GM21529 (cell line): Measurements from ENCODE around the gene CNBD2.
"Not testable (repeated sequence)": the region's sequence is repeated elsewhere in the genome, so short reads cannot be mapped to it uniquely, and the experiment has no call there.

ENCODE experiments used
- ATAC-seq: cut with Tn5 transposase; IDR thresholded peaks from one replicate; pipeline ENCODE4 v1.9.1; 2021; ENCODE audit not compliant: unreplicated experiment

CNBD2 gene

GRCh38 chr20:36018208-36018988, 50.0 kb downstream of the CNBD2 start:
- no peak for ATAC-seq

DNA sequence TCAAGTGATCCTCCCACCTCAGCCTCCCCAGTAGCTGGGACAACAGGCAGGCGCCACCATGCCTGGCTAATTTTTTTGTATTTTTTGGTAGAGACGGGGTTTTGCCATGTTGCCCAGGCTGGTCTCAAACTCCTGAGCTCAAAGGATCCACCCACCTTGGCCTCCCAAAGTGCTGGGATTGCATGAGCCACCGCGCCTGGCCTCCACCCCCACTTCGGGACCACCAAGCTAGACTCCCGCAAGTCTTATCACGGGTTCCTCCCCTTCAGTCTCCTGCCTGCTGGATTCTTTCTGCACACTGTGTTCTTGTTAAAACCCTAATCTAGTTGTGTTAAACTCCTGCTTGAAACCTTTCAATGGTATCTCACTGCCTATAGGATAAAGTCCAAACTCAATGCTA, 57.7 kb downstream of the CNBD2 start:
- ATAC-seq = not testable (repeated sequence)

- no peak for ATAC-seq
Measured at GRCh38 chr20:36028106-36028808, 59.9 kb downstream of the CNBD2 start.

DNA sequence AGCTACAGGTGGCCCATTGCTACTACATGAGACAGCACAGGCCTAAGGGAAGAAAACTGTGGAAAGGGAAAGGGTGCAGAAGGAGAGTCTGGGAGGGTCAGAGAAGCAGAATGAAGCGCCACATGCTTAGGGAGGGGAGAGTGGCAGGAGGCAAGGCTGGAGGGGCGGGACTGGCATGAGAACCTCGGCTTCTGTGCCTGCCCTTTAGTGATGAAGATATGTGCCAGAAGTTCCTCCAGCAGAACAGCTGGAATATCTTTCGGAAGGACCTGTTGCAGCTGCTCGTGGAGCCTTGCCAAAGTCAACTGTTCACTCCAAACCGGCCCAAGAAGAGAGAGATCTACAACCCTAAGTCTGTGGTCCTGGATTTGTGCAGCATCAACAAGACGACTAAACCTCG, 61.8 kb downstream of the CNBD2 start:
- no peak for ATAC-seq

DNA sequence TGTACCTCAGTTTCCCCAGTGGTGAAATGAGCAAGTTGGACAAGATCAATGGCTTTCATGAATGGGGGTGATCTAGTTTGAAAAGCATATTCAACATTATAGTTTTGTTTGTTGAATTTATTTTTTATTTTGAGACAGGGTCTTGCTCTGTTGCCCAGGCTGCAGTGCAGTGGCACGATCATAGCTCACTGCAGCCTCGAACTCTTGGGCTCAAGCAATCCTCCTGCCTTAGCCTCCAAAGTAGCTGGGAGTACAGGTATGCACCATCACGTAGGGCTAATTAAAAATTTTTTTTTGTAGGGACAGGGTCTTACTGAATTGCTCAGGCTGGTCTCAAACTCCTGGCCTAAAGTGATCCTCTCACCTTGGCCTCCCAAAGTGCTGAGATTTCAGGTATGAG, 63.4 kb downstream of the CNBD2 start:
- no peak for ATAC-seq

- ATAC-seq = no peak
Measured at GRCh38 chr20:36034875-36035274, 66.5 kb downstream of the CNBD2 start.

GRCh38 chr20:36035745-36036144, 67.4 kb downstream of the CNBD2 start:
- ATAC-seq = no peak

DNA sequence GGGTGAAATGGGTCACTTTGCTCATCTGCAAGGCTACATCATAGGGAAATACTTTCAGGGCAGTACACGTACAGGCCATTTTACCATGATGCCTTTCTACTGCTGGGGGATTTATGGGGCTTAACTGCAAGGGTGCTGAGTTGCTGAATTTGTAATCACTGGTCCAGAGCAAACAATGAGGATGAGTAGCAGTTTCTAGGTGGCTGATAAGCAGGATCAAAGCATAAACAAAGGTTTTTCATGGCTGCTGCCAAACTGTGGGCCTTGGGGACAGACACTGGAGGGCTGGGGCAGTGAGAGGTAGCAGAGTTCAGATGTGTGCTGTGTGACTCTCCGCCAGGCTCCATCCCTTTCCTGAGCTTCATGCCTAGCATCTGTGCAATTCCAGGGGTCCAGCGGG, 68.3 kb downstream of the CNBD2 start:
- no peak for ATAC-seq

GRCh38 chr20:36040571-36040970, 72.2 kb downstream of the CNBD2 start:
- no peak for ATAC-seq

DNA sequence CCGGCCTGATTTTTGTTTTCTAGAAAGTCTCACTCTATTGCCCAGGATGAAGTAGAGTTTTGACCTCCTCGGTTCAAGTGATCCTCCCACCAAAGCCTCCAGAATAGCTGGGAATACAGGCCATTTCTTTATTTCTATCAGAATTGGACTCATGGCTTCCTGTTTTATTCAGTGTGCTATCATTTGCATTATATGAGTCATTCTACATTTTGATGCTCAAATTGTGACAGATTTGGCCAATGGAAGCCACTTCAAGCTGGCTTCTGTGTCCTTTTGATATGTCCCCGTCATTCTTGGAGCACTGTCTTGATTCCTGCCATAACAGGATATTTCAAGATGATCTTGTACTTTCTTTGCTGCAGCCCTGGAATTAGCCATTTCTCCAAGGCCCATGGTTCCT, 75.1 kb downstream of the CNBD2 start:
- no peak for ATAC-seq

- ATAC-seq = no peak
Measured at GRCh38 chr20:36043892-36044515, 75.6 kb downstream of the CNBD2 start.

GRCh38 chr20:36045373-36045714, 77.0 kb downstream of the CNBD2 start:
- no peak for ATAC-seq

- not testable (repeated sequence) for ATAC-seq
Measured at GRCh38 chr20:36046073-36046798, 77.8 kb downstream of the CNBD2 start.

DNA sequence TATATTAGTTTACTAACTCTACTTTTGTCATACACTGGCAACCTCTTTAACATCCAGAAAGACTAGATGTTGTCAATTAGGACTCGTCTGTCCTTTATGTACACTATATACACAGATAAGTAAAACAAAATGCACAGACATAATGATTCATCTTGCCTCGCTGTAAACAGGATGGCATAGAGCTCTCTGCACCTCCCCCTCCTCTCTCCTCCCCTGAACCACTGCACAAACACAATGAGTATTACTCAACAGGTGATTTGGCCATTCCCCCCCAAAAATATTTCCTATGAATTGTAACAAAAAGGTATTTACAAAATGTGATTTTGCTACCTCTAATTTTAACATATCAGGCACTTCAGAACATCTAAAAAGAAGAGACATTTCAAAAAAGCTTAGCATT, 81.0 kb downstream of the CNBD2 start:
- not testable (repeated sequence) for ATAC-seq

GRCh38 chr20:36050436-36051317, 82.3 kb downstream of the CNBD2 start:
- peak; percentile 85 for ATAC-seq

DNA sequence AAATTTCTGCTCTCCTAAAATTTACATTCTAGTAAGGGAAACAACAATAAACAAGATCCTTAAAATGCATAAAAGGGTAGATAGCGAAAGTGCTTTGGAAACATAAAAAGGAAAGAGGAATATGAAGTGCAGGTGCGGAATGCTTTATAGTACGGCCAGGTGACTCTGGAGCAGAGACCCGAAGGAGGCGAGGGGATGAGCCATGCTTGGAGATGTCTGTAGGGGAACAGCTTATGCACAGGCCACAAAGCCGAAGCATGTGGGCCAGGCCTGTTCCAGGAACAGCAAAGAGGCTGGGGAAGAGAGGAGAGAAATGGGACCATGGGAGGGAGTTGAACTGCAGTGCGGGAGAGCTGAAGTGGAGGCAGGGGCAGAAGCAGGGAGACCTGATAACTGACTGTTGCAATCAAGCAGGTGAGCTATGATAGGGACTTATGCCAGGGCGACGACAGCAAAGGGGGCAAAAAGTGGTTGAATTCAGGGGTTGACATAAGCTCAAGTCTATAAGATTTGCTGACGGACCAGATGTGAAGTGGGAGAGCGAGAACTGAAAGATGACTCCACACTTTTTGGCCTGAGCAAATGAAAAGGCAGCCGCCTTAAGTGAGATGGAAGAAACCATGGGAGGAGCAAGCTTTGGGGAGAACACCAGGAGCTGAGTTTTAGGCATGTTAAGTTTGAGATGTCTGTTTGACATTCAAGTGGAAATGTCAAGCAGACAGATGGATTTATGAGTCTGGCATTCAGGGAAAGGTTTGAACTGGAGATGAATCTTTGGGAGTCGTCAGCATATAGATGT, 83.1 kb downstream of the CNBD2 start:
- no peak for ATAC-seq

GRCh38 chr20:36052117-36052513, 83.7 kb downstream of the CNBD2 start:
- ATAC-seq = no peak

DNA sequence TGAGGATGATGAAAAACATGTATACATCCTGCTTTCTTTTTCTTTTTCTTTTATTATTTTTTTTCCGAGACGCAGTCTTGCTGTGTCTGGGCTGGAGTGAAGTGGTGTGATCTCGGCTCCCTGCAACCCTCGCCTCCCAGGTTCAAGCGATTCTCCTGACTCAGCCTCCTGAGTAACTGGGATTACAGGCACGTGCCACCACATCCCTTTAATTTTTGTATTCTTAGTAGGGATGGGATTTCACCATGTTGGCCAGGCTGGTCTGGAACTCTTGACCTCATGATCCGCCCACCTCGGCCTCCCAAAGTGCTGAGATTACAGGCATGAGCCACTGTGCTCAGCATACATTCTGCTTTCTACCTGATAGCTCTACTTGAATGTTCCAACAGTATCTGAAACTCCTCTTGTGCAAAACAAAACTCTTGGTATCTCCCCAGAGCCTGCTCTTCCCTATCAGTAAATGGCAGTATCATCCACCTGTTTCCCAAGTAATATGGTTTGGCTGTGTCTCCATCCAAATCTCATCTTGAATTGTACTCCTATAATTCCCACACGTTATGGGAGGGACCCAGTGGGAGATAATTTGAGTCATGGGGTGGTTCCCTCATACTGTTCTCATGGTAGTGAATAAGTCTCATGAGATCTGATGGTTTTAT, 85.6 kb downstream of the CNBD2 start:
- ATAC-seq = not testable (repeated sequence)

- no peak for ATAC-seq
Measured at GRCh38 chr20:36055145-36055544, 86.8 kb downstream of the CNBD2 start.
